SK-N-SH treated with all-trans-retinoic acid at 6 μM for 48 hours (cell line): ENCODE data around the gene EML2.

Experiments used
- ARNTL ChIP-seq: fragments of 450-650 bp; formaldehyde crosslinking; IDR thresholded peaks from 2 replicates; pipeline ENCODE4 v1.5.0; 2020; ENCODE audit warnings: low read depth, mild to moderate bottlenecking, moderate library complexity, borderline replicate concordance
- BACH2 ChIP-seq: fragments of 250-450 bp; sonication (Bioruptor Pico); IDR thresholded peaks from 2 replicates; pipeline ENCODE4 v1.9.0; 2021; ENCODE audit warnings: mild to moderate bottlenecking, borderline replicate concordance
- CSDC2 ChIP-seq: fragments of 250-450 bp; sonication (Bioruptor Pico); IDR thresholded peaks from 2 replicates; pipeline ENCODE4 v1.5.0; 2020; ENCODE audit warnings: mild to moderate bottlenecking, moderate library complexity
- GLIS3 ChIP-seq: fragments of 250-450 bp; sonication (Bioruptor Pico); IDR thresholded peaks from 2 replicates; pipeline ENCODE4 v1.5.0; 2020; ENCODE audit warnings: mild to moderate bottlenecking, moderate library complexity
- PPARA ChIP-seq: fragments of 250-450 bp; sonication (Bioruptor Pico); IDR thresholded peaks from 2 replicates; pipeline ENCODE4 v1.5.0; 2020; ENCODE audit warnings: mild to moderate bottlenecking, borderline replicate concordance
- TCF4 ChIP-seq: fragments of 250-450 bp; sonication (Bioruptor Pico); IDR thresholded peaks from 2 replicates; pipeline ENCODE4 v1.8.0; 2021; ENCODE audit warnings: mild to moderate bottlenecking, moderate library complexity, borderline replicate concordance
- ZC3H10 ChIP-seq: fragments of 250-450 bp; sonication (Bioruptor Pico); IDR thresholded peaks from 2 replicates; pipeline ENCODE4 v1.5.1; 2021; ENCODE audit warnings: mild to moderate bottlenecking, moderate library complexity
- ZFP3 ChIP-seq: fragments of 250-450 bp; sonication (Bioruptor Pico); IDR thresholded peaks from 2 replicates; pipeline ENCODE4 v1.5.0; 2020; ENCODE audit warnings: mild to moderate bottlenecking, moderate library complexity
- ZFP30 ChIP-seq: fragments of 450-650 bp; formaldehyde crosslinking; IDR thresholded peaks from 2 replicates; pipeline ENCODE4 v1.5.0; 2022; ENCODE audit warnings: mild to moderate bottlenecking, moderate library complexity
- ZNF565 ChIP-seq: fragments of 450-650 bp; formaldehyde crosslinking; conservative IDR thresholded peaks from 2 replicates; pipeline ENCODE4 v1.5.0; 2020; ENCODE audit warnings: low read depth, mild to moderate bottlenecking, moderate library complexity
- TF ChIP-seq, protein P1 (sequence below): fragments of 250-450 bp; sonication (Bioruptor Pico); IDR thresholded peaks from 2 replicates; pipeline ENCODE4 v1.8.0; 2020; ENCODE audit warnings: mild to moderate bottlenecking, moderate library complexity, borderline replicate concordance

DNA sequence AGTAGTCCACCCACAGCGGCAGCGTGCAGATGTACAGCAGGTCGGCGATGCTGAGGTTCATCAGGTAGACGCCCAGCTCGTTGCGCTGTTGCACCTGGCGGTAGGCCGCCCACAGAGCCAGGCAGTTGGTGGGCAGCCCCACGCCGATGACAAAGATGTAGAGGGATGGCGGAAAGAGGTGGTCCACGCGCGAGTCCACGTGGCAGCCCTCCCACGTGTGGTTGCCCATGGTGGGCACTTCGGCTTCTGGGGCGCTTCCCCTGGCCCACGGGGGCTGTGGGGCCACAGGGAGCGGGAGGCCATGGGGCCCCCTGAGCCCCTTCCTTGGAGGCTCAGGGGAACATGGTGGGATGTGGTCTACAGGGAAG is 47.6 kb downstream of the EML2 start:
- TF ChIP-seq ZFP3 (CRISPR knock-in tag), result no peak
- TF ChIP-seq PPARA (CRISPR knock-in tag), result no peak
- TF ChIP-seq ZFP30, result no peak
- no peak for TF ChIP-seq GLIS3 (CRISPR knock-in tag)
- TF ChIP-seq CSDC2 (CRISPR knock-in tag), result no peak
- TF ChIP-seq BACH2 (CRISPR knock-in tag), result no peak
- TF ChIP-seq, protein P1, sequence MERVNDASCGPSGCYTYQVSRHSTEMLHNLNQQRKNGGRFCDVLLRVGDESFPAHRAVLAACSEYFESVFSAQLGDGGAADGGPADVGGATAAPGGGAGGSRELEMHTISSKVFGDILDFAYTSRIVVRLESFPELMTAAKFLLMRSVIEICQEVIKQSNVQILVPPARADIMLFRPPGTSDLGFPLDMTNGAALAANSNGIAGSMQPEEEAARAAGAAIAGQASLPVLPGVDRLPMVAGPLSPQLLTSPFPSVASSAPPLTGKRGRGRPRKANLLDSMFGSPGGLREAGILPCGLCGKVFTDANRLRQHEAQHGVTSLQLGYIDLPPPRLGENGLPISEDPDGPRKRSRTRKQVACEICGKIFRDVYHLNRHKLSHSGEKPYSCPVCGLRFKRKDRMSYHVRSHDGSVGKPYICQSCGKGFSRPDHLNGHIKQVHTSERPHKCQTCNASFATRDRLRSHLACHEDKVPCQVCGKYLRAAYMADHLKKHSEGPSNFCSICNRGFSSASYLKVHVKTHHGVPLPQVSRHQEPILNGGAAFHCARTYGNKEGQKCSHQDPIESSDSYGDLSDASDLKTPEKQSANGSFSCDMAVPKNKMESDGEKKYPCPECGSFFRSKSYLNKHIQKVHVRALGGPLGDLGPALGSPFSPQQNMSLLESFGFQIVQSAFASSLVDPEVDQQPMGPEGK, result no peak
- no peak for TF ChIP-seq ZC3H10 (CRISPR knock-in tag)
- TF ChIP-seq TCF4 (CRISPR knock-in tag), result no peak
- no peak for TF ChIP-seq ARNTL
- TF ChIP-seq ZNF565 (CRISPR knock-in tag), result no peak
